ENCODE data around the gene TUT1.

- TF ChIP-seq CTCF (conservative IDR thresholded peaks at IDR 0.05; ENCODE audit: low read depth, low read length) (no peak), RAD21 (IDR thresholded peaks at IDR 0.05; ENCODE audit: low read length) (no peak), BHLHE40 (IDR thresholded peaks at IDR 0.05; ENCODE audit: low read depth, low read length) (no peak), POLR2A (IDR thresholded peaks at IDR 0.05; ENCODE audit: low read depth, low read length) (no peak), USF2 (IDR thresholded peaks at IDR 0.05; ENCODE audit: low read depth, low read length) (no peak), MXI1 (IDR thresholded peaks at IDR 0.05; ENCODE audit: borderline replicate concordance, low read depth, low read length) (no peak), RCOR1 (IDR thresholded peaks at IDR 0.05; ENCODE audit: insufficient replicate concordance, low read length) (no peak), CEBPB (IDR thresholded peaks at IDR 0.05; ENCODE audit: low read depth, low read length) (no peak), SMC3 (IDR thresholded peaks at IDR 0.05; ENCODE audit: low read depth, low read length) (no peak)
These were observed 50.3 kb downstream of the TUT1 start for GRCh38 chr11:62540804-62541701.
